ENCODE data around the gene MS4A6A. TPM values are rescaled to one million over a fixed set of nuclear protein-coding genes. Genes with fewer than 3 reads are reported as not detected.

Gene MS4A6A
- total RNA-seq, 6 experiments from 2014 or later, result 42.4 to 98.5 (median 61.5) TPM

DNA sequence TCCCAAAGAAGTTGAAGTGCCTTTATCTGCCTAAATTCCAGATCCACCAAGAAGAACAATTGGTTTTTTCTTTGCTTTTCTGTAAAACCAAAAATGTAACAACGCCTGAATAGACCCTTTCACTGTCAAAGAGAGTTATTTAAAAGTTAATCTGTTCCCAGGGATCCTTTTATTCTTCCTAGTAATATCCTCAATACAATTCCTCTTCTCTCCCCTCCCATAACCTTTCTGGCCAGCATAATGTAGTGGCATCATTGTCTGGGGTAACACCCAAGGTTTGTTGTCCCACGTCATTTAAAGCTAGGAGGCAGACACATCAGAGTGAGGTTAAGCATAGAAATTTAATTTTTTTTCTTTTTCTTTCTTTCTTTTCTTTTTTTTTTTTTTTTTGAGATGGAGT is 54.5 kb downstream of the MS4A6A start:
- H3K9me3 ChIP-seq, result no peaks in the 10 kb centered on the region
- H3K27ac ChIP-seq, result no peak overlapping the region
- DNase-seq, result no peak
- 80% methylated on average over 2 of the region's 2 CpGs for WGBS (ENCODE audit: insufficient coverage, low coverage, low lambda C conversion rate, missing lambda C conversion rate)
- H3K36me3 ChIP-seq, result no peaks in the 10 kb centered on the region
- TF ChIP-seq, protein P1, sequence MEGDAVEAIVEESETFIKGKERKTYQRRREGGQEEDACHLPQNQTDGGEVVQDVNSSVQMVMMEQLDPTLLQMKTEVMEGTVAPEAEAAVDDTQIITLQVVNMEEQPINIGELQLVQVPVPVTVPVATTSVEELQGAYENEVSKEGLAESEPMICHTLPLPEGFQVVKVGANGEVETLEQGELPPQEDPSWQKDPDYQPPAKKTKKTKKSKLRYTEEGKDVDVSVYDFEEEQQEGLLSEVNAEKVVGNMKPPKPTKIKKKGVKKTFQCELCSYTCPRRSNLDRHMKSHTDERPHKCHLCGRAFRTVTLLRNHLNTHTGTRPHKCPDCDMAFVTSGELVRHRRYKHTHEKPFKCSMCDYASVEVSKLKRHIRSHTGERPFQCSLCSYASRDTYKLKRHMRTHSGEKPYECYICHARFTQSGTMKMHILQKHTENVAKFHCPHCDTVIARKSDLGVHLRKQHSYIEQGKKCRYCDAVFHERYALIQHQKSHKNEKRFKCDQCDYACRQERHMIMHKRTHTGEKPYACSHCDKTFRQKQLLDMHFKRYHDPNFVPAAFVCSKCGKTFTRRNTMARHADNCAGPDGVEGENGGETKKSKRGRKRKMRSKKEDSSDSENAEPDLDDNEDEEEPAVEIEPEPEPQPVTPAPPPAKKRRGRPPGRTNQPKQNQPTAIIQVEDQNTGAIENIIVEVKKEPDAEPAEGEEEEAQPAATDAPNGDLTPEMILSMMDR (IDR thresholded peaks at IDR 0.05), result no peak
- no peak for TF ChIP-seq POLR2A (IDR thresholded peaks at IDR 0.05)
- intact Hi-C loops (cut with DNase I), result no loop called here
- no peak overlapping the region for H3K4me3 ChIP-seq
- no peaks in the 10 kb centered on the region for H3K27me3 ChIP-seq
- peaks cover 0 to 4% (median 0%) of the 10 kb centered on the region in 4 donors for H3K4me1 ChIP-seq
- ATAC-seq, result no peak

DNA sequence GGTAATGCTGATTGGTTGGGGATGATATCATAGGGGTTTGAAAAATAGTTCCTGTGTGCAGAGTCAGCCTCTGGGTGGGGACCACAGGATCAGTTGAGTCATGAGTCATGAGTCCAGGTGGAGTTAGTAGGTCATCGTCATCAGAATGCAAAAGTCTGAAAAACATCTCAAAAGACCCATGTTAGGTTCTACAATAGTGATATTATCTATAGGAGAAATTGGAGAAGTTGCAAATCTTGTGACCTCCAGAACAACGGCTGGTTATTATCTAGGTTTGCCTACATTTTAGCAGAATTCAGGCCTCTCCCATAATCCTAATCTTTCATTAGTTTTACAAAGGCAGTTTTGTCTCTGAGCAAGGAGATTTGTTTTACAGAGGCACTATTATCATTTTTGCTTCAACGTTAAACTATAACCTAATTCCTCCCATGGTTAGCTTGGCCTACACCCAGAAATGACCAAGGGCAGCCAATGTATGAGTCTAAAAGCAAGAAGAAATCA is 55.5 kb downstream of the MS4A6A start:
- Histone ChIP-seq H3K27ac (no peak overlapping the region), H3K9me3 (no peaks in the 10 kb centered on the region), H3K36me3 (no peaks in the 10 kb centered on the region), H3K4me3 (no peak overlapping the region), H3K27me3 (no peaks in the 10 kb centered on the region), H3K4me1 (peaks cover 0 to 4% (median 0%) of the 10 kb centered on the region in 4 donors)
- DNase-seq (no peak), ATAC-seq (no peak)
- no peak for TF ChIP-seq POLR2A (IDR thresholded peaks at IDR 0.05)
- TF ChIP-seq, protein P1 (IDR thresholded peaks at IDR 0.05), result no peak
- intact Hi-C loops (cut with DNase I), result no loop called here
- WGBS (ENCODE audit: insufficient coverage, low coverage, low lambda C conversion rate, missing lambda C conversion rate), result 58% methylated on average over 3 of the region's 3 CpGs

- no peak overlapping the region for H3K27ac ChIP-seq
- no peak overlapping the region for H3K4me3 ChIP-seq
- no peaks in the 10 kb centered on the region for H3K36me3 ChIP-seq
- DNase-seq (no peak), ATAC-seq (peak in 1 of 4 donors; percentile 15)
- no peak for TF ChIP-seq POLR2A (IDR thresholded peaks at IDR 0.05)
- TF ChIP-seq, protein P1 (IDR thresholded peaks at IDR 0.05), result no peak
- no peaks in the 10 kb centered on the region for H3K27me3 ChIP-seq
- intact Hi-C loops (cut with DNase I), result no loop called here
- peaks cover 0 to 4% (median 0%) of the 10 kb centered on the region in 4 donors for H3K4me1 ChIP-seq
- H3K9me3 ChIP-seq, result no peaks in the 10 kb centered on the region
Measured at GRCh38 chr11:60125956-60126585, 56.8 kb downstream of the MS4A6A start.

DNA sequence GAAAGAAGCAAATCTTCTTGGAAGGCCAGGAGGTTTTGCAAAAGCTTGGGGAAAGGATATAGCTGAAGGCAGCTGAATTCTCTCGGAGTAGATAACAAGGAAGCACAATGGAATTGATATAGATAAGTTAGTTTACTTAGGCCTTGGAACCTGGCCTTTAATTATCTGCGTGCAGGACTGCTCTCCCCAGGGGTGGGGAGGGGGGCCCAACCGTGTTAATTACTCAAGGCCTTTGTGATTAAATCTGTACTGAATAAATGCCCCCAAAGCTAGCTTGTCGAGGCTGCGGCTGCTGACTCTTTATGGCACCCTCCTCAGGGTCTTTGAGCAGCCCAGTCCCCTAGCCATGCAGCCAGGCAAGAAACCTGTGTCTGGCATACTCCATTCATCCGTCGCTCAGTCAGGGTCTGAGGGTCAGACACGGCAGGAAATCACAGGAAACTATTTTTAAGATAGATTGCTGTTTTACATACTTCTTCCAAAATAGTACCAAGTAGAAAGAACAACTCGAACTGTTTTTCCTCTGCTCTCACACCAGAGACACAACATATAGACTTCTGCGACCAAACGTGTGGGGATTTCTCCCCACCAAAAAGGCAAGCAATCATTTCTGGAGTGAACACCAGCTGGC is 58.0 kb downstream of the MS4A6A start:
- ATAC-seq (peak in 3 of 4 donors; percentile 30 to 54 (median 54)), DNase-seq (no peak)
- no peaks in the 10 kb centered on the region for H3K36me3 ChIP-seq
- intact Hi-C loops (cut with DNase I), result no loop called here
- peaks cover 0 to 4% (median 0%) of the 10 kb centered on the region in 4 donors for H3K4me1 ChIP-seq
- WGBS (ENCODE audit: insufficient coverage, low coverage, low lambda C conversion rate, missing lambda C conversion rate), result 49% methylated on average over 11 of the region's 11 CpGs
- no peaks in the 10 kb centered on the region for H3K9me3 ChIP-seq
- H3K27me3 ChIP-seq, result no peaks in the 10 kb centered on the region
- no peak overlapping the region for H3K4me3 ChIP-seq
- H3K27ac ChIP-seq, result no peak overlapping the region
- no peak for TF ChIP-seq POLR2A (IDR thresholded peaks at IDR 0.05)
- TF ChIP-seq, protein P1 (IDR thresholded peaks at IDR 0.05), result no peak

Small RNA genes within 50 kb of the gene (microRNA-seq; reads per million reads assigned to microRNA genes)
- 0 to 1.7 reads per million in 2 donors for gene MIR6503

Small RNA genes within 50 kb of the gene (small RNA-seq; reads per million reads assigned to genes)
- gene MIR6503, result 0.52 to 0.58 reads per million in 2 experiments

Other genes starting within 250 kb of the MS4A6A start
- not detected for gene OOSP1, start 244.7 kb downstream of the MS4A6A start, total RNA-seq
- not detected for gene OOSP4A, start 219.1 kb downstream of the MS4A6A start, total RNA-seq
- gene OOSP4B, start 165.9 kb downstream of the MS4A6A start, total RNA-seq, result not detected
- not detected for gene OOSP2, start 142.7 kb downstream of the MS4A6A start, total RNA-seq
- gene MS4A3, start 126.4 kb downstream of the MS4A6A start, total RNA-seq, result 1 to 10 TPM in 1 of 6 experiments, under 1 TPM in 2, not detected in 3; 0.48 to 1.2 (median 0.80) TPM
- gene MS4A2, start 94.4 kb downstream of the MS4A6A start, total RNA-seq, result under 1 TPM in 1 of 6 experiments, not detected in 5; 0.20 TPM
- gene MS4A4E, start 60.1 kb upstream of the MS4A6A start, total RNA-seq, result 1 to 10 TPM; 1.1 to 3.8 (median 3.1) TPM
- gene MS4A4A, start 97.6 kb upstream of the MS4A6A start, total RNA-seq, result 10 to 100 TPM in 1 of 6 experiments, 1 to 10 TPM in 5; 5.2 to 13.0 (median 9.0) TPM
- gene MS4A6E, start 144.2 kb upstream of the MS4A6A start, total RNA-seq, result not detected
- 10 to 100 TPM; 10.9 to 47.8 (median 21.7) TPM for gene MS4A7, start 195.4 kb upstream of the MS4A6A start, total RNA-seq
- gene MS4A14, start 213.4 kb upstream of the MS4A6A start, total RNA-seq, result under 1 TPM; 0.53 to 0.98 (median 0.88) TPM
- gene MS4A5, start 246.5 kb upstream of the MS4A6A start, total RNA-seq, result not detected

Measured in right lobe of liver (tissue), 6 donors.